Activated CD4-positive, alpha-beta T cell treated with anti-CD3 and anti-CD28 coated beads, Interleukin-10, Interleukin-2, amounts not matched to agents 100 ng/mL and 50 ng/mL, durations not matched to agents 16 hours and 8 hours (primary cell): ENCODE data around the gene USP6NL.
"Not testable (repeated sequence)": the region's sequence is repeated elsewhere in the genome, so short reads cannot be mapped to it uniquely, and the experiment has no call there.

Experiments
- DNase-seq: peaks from one replicate; pipeline ENCODE4 v3.0.0-alpha.2; 2020

The USP6NL gene

GRCh38 chr10:11441151-11441535, 170.3 kb downstream of the USP6NL start:
- DNase-seq = no peak

GRCh38 chr10:11440250-11441150, 170.9 kb downstream of the USP6NL start:
- DNase-seq = peak; percentile 40

DNA sequence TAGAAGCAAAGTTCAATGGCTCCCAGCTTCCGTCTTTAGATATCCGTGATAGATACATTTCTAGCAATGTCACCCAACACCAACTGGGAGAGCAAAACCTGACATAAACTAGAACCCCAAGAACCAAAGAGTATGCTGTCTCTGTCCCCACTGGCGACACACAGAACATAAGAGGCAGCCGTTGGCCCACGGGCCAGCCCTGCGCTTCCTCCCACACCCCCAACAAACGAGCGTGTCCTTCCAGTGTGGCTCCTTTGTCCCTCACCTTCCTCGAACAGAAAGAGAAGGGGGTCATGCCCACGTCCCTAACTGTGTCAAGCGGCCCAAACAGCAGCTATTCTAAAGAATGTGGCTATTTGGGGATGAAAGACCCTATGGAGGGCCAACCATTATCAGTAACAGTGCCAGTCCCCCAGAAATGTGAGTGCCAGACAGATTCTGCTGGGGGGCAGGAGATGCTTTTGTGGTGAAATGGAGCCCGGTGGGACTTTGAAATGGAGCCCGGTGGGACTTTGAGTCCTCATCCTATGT, 171.9 kb downstream of the USP6NL start:
- no peak for DNase-seq

DNA sequence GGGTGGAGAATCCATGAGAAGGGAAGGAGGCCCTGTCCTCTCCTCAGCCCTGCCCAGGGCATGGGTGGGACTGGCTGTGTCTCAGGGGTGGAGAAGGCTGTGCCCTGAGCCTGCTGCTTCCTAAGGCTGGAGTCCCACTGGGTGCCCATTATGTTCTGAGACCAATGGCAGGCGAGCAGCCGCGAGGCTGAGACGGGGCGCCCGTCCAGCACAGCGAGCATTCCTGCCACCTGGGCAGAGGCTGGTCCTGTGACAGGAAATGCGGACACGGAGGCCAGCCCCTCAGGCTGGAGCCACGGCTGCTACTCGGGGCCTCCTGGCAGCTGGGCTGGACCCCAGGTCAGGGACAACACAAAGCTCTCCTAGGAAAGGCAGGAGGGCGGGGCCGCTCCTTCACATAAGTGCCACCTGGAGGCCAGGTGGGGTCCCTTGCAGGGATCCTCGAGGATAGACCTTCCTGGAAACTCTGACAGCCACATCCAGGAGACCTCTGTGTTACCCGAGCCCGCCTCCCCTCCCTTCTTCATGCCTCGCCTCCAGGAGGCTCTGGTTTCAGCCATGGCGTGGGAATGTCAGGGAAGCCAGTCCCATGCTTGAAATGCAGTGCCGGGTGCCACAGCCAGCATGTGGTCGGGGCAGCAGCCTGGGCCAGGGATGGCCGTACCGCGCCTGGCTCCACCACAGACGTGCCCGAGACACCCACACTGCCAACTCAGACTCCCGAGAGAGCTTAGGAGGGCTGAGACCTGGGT, 173.9 kb downstream of the USP6NL start:
- DNase-seq = no peak

GRCh38 chr10:11436445-11436844, 175.0 kb downstream of the USP6NL start:
- DNase-seq = not testable (repeated sequence)

- DNase-seq = no peak
Measured at GRCh38 chr10:11435581-11435981, 175.9 kb downstream of the USP6NL start.

GRCh38 chr10:11434324-11434723, 177.1 kb downstream of the USP6NL start:
- DNase-seq = no peak

- DNase-seq = no peak
Measured at GRCh38 chr10:11433657-11434056, 177.8 kb downstream of the USP6NL start.

GRCh38 chr10:11431216-11431555, 180.3 kb downstream of the USP6NL start:
- DNase-seq = no peak

DNA sequence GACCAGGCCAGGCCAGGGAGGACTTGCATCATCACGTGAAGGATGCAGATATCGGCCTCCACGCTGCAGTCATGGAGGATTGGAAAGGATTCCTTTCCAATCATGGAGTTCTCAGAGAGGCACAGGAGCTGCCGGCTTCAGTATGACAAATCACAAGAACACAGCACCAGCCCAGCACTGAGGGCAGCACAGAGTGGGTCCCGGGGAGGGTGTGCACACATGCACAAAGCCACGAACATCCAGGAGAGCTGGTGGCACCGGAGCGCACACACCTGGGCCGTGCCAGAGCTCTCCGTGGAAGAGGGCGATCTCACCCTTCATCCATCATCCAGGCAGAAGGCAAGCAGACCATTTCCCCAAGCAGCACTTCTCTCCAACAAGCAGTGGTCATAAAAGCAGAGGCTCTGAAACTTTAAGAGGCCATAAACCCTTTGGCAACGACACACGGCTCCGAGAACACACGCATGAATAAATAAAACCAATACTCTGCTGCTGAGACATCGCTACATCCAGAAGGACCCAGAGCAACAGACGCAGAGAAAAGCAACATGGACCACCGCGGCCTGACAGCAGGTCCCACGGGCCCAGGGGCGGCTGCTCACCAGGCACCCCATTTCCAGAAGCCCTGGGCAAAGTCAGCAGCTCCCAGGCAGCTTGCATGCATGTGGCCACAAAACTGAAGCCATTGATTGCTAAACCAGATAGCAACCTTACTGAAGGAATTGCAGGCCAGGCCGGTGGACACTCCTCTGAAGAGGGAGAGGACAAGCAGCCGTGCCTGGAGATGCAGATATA, 180.8 kb downstream of the USP6NL start:
- DNase-seq = no peak

DNA sequence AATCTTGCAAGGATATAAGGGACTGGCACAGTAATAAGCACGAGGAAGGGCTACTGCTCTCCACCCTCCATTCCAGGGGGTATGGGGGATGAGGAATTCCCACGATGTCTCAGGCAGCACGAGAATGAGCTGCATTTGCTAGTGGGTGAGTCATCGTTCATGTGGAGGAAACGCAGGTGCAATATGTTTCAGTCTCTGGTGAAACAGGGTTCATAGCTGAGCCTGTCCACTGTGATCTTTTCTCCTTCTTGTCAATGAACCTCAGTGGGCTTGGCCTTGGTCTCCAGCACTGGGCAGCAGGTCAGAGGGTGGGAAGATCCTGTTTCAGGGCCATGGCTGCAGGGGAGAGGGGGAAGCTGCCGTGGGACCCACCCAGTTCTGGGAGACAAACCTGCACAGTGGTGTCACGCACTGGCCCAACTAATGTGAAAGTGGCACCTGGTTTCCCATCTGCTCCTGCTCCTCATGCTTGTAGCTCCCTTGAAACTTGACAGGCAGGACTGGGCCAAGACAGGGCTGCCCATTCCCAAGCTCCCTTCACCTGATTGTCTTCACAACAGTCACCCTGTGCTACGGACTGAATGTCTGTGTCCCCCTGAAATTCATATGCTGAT, 181.9 kb downstream of the USP6NL start:
- DNase-seq = no peak

- no peak for DNase-seq
Measured at GRCh38 chr10:11425676-11426075, 185.8 kb downstream of the USP6NL start.

DNA sequence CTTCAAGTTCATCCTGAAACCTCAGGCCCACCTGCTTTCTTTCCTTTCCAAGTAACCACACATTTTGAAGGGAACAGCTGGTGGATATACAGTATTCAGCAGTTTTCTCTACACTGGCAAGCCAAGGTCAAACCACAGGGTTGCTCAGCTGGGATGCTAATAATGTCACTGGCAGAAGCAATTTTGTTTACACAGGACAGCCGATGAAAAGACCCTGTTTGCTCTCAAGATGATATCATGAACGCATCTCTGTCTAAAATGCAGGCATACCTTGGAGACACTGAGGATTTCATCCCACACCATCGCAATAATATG, 186.2 kb downstream of the USP6NL start:
- DNase-seq = no peak

GRCh38 chr10:11424456-11425295, 186.8 kb downstream of the USP6NL start:
- no peak for DNase-seq

DNA sequence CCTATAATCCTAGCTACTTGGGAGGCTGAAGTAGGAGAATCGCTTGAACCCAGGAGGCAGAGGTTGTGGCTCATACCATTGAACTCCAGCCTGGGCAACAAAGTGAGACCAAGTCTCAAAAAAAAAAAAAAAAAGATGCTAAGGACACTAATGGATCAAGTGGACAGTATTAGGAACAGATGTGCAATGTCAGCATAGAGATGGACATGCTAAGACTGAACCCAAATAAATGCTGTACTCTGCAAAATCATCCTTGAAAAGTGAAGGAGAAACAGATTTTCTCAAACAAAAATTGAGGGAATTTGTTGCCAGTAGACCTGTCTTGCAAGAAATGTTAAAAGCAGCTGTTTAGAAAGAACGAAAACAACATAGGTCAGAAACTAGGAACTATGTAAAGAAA, 194.5 kb downstream of the USP6NL start:
- no peak for DNase-seq

- DNase-seq = no peak
Measured at GRCh38 chr10:11415095-11415494, 196.4 kb downstream of the USP6NL start.

- DNase-seq = no peak
Measured at GRCh38 chr10:11414314-11415038, 197.0 kb downstream of the USP6NL start.

- DNase-seq = no peak
Measured at GRCh38 chr10:11411926-11412545, 199.4 kb downstream of the USP6NL start.

DNA sequence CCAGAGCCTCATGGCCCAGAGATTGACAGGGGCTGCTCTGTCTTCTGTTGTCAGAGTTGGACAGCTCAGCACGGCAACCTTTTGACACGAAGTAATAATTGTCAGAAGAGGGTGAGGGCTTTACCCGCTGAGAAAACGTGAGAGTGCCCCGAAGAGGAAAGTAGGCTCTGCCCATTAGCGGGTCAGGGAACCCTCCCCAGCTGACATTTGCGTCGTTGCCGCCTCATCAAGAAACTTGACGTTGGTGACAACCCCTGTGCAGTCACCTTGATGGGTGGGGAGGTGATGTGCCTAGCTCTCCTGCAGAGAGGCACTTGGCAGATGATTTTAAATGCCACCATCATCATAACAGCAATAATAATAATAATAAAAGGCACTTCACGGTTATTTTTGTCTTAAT, 202.1 kb downstream of the USP6NL start:
- no peak for DNase-seq

DNA sequence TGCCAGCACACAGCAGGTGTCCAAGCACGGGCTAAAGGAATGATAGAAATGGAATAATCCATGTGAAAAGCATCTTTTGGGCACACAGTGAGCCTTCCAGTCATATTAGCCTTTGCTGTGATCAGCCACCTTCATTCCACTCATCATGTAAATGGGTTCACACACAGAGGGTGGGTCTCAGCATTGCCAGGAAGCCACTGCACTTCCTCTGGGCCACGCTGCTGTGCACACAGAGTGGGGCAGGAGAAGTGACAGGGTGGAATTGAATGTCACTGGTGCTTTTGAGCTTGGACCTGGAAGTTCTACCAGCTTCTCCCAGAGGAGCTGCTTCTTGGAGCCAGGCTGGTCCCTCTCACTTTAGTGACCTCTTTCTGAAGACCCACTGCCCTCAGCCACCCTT, 203.5 kb downstream of the USP6NL start:
- no peak for DNase-seq

GRCh38 chr10:11406746-11407145, 204.7 kb downstream of the USP6NL start:
- DNase-seq = no peak
